GM12878 (cell line): ENCODE measurements around the gene OTULINL. TPM values are rescaled to one million over a fixed set of nuclear protein-coding genes. Genes with fewer than 3 reads are reported as not detected.

Experiments
- ATAC-seq: fragments of 200-7000 bp; cut with Tn5 transposase; 3 replicates; pipeline ENCODE4 v1.9.1; 2020; ENCODE audit warnings: mild to moderate bottlenecking, moderate library complexity
- BruUV-seq: library from RNA; stranded (reverse); fragments of 400-500 nt; replicated peaks from 2 replicates; lab custom pipeline; 2021; lab: Mats Ljungman, UMichigan
- CTCF ChIA-PET: fragments of 300-600 bp; sonication (Branson Sonifier 250); formaldehyde crosslinking; extraction: SDS; loops from one replicate; lab custom pipeline; 2021; ENCODE audit warnings: inconsistent platforms; lab: Yijun Ruan, JAX
- POLR2A ChIA-PET: fragments of 350-600 bp; formaldehyde crosslinking; extraction: SDS; loops from one replicate; lab custom pipeline; 2021; ENCODE audit warnings: inconsistent platforms; lab: Charles Lee
- RAD21 ChIA-PET: fragments of 300-600 bp; sonication (Branson Sonifier 250); formaldehyde crosslinking; loops from one replicate; lab custom pipeline; 2023; ENCODE audit warnings: antibody characterized with exemption; ENCODE audit not compliant: unreplicated experiment; lab: Charles Lee
- SMC1A ChIA-PET: fragments of 300-600 bp; sonication (Branson Sonifier 250); formaldehyde crosslinking; loops from one replicate; lab custom pipeline; 2023; ENCODE audit not compliant: unreplicated experiment, uncharacterized antibody; lab: Charles Lee
- DNase-seq: peaks from one replicate; pipeline ENCODE4 v3.0.0-alpha.2; 2011; ENCODE audit warnings: low read depth, low spot score
- FAIRE-seq: peaks from 3 replicates; lab custom pipeline; 2011; peaks lifted over from hg19 to GRCh38; lab: Jason Lieb, UNC
- H2AFZ ChIP-seq: 2 replicates; pipeline ENCODE4 v1.6.0; 2011; ENCODE audit warnings: low read depth, low read length, control low read depth; ENCODE audit not compliant: control insufficient read depth
- H3K27ac ChIP-seq: 2 replicates; pipeline ENCODE4 v1.5.1; 2011; ENCODE audit warnings: control low read depth; ENCODE audit not compliant: control insufficient read depth, insufficient read depth
- H3K27me3 ChIP-seq, 2 experiments: replicated peaks in 1 of 2; 2 replicates each; pipeline versions ENCODE4 v1.6.0 to v1.6.1; 2011; ENCODE audit warnings: low read length in 1 of 2; ENCODE audit not compliant: control insufficient read depth in 2 of 2, insufficient read depth in 2 of 2
- H3K36me3 ChIP-seq, 2 experiments: 2 replicates each; pipeline ENCODE4 v1.5.1; 2011; ENCODE audit warnings: low read length in 1 of 2; ENCODE audit not compliant: control insufficient read depth in 2 of 2, insufficient read depth in 2 of 2
- H3K4me1 ChIP-seq: 2 replicates; pipeline ENCODE4 v1.6.1; 2011; ENCODE audit warnings: mild to moderate bottlenecking, low read length, moderate library complexity, mixed read lengths; ENCODE audit not compliant: control insufficient read depth, insufficient read depth
- H3K4me2 ChIP-seq: 2 replicates; pipeline ENCODE4 v1.6.0; 2011; ENCODE audit warnings: control low read depth; ENCODE audit not compliant: control insufficient read depth, insufficient read depth
- H3K4me3 ChIP-seq: fragments of 200-600 bp; sonication (generic); 2 replicates; pipeline ENCODE4 v1.5.1; 2016
- H3K79me2 ChIP-seq: 2 replicates; pipeline ENCODE4 v1.6.0; 2011; ENCODE audit warnings: low read length; ENCODE audit not compliant: control insufficient read depth, insufficient read depth
- H3K9ac ChIP-seq: 2 replicates; pipeline ENCODE4 v1.8.0; 2011; ENCODE audit warnings: low read length, control low read depth, mixed read lengths; ENCODE audit not compliant: control insufficient read depth, insufficient read depth
- H3K9me3 ChIP-seq: replicated peaks from 3 replicates; pipeline ENCODE4 v1.5.1; 2011; ENCODE audit warnings: mild to moderate bottlenecking, low read length; ENCODE audit not compliant: control insufficient read depth, insufficient read depth
- H4K20me1 ChIP-seq: 2 replicates; pipeline ENCODE4 v1.6.0; 2011; ENCODE audit not compliant: control insufficient read depth, insufficient read depth
- BRCA1 ChIP-seq: IDR thresholded peaks from 2 replicates; pipeline ENCODE4 v1.6.1; 2011; ENCODE audit warnings: low read depth, low read length, improper control_type of control experiment
- CHD4 ChIP-seq: fragments of 200-600 bp; sonication (generic); IDR thresholded peaks from 2 replicates; pipeline ENCODE4 v1.6.1; 2016; ENCODE audit warnings: mild to moderate bottlenecking
- DPF2 ChIP-seq: fragments of 450-650 bp; IDR thresholded peaks from 2 replicates; pipeline ENCODE4 v1.6.1; 2017; ENCODE audit warnings: mild to moderate bottlenecking
- E2F4 ChIP-seq: IDR thresholded peaks from 2 replicates; pipeline ENCODE4 v1.6.1; 2012; ENCODE audit warnings: low read depth, low read length, improper control_type of control experiment
- GATAD2B ChIP-seq: fragments of 450-650 bp; conservative IDR thresholded peaks from 2 replicates; pipeline ENCODE4 v1.6.1; 2017; ENCODE audit warnings: low read depth, mild to moderate bottlenecking, moderate library complexity
- IKZF2 ChIP-seq, 2 experiments: fragments of 450-650 bp; IDR thresholded peaks; 2 replicates each; pipeline ENCODE4 v1.6.1; 2017; ENCODE audit warnings: mild to moderate bottlenecking in 2 of 2, moderate library complexity in 2 of 2
- JUND ChIP-seq: IDR thresholded peaks from 2 replicates; pipeline ENCODE4 v1.6.1; 2012; ENCODE audit warnings: low read depth, mild to moderate bottlenecking, low read length, improper control_type of control experiment, moderate library complexity
- MXI1 ChIP-seq: fragments of 150-350 bp; IDR thresholded peaks from 2 replicates; pipeline ENCODE4 v1.6.1; 2011; ENCODE audit warnings: low read depth, mild to moderate bottlenecking, inconsistent platforms, low read length, improper control_type of control experiment
- POLR2A ChIP-seq: IDR thresholded peaks from 2 replicates; pipeline ENCODE4 v1.6.1; 2011; ENCODE audit warnings: low read depth, mild to moderate bottlenecking, low read length
- RFX5 ChIP-seq: IDR thresholded peaks from 2 replicates; pipeline ENCODE4 v1.6.1; 2011; ENCODE audit warnings: low read depth, low read length, improper control_type of control experiment
- TCF12 ChIP-seq: IDR thresholded peaks from 2 replicates; pipeline ENCODE4 v1.6.1; 2011; ENCODE audit warnings: low read depth, mild to moderate bottlenecking, low read length
- ZNF687 ChIP-seq: fragments of 450-650 bp; IDR thresholded peaks from 2 replicates; pipeline ENCODE4 v1.6.1; 2017; ENCODE audit warnings: mild to moderate bottlenecking, moderate library complexity
- WGBS: methylation state at CpG from one replicate; pipeline ENCODE4 v1.1.6; 2016; ENCODE audit warnings: low lambda C conversion rate; ENCODE audit not compliant: insufficient replicate concordance, insufficient coverage; ENCODE audit errors: missing lambda C conversion rate; 5-methylcytosine and 5-hydroxymethylcytosine counted together
- in situ Hi-C: fragments of 300-500 bp; cut with MboI; formaldehyde crosslinking; loops from 9 replicates; pipeline ENCODE4 v1.14.3; 2018; ENCODE audit warnings: mixed read lengths
- intact Hi-C: fragments of 100-400 bp; cut with micrococcal nuclease; formaldehyde crosslinking; loops from one replicate; pipeline ENCODE4 v1.14.2; 2022; ENCODE audit not compliant: unreplicated experiment
- polyA plus RNA-seq, 11 experiments: library from polyadenylated mRNA; depleted of rRNA in 4 of 11; unstranded in 6 of 11; stranded (reverse) in 5 of 11; fragments of >200 nt; fragmentation: Nextera tagmentation in 4 of 11; fragmentation: Illumina TruSeq in 1 of 11; extraction: Ambion mirVana in 4 of 11; extraction: Trizol in 1 of 11; gene quantifications; 1 replicate in 1 of 11; 2 replicates in 10 of 11; pipeline versions ENCODE4 v1.2.1 to v1.2.3, GENCODE V29; 2011 to 2016; ENCODE audit warnings: inconsistent platforms in 2 of 11, missing spikeins in 2 of 11, low read depth in 1 of 11
- total RNA-seq, 4 experiments: library from RNA; depleted of rRNA in 3 of 4; stranded (reverse); fragments of >200 nt in 3 of 4; fragmentation: Illumina TruSeq in 1 of 4; extraction: Trizol in 1 of 4; gene quantifications; 2 replicates each; pipeline versions ENCODE4 v1.2.1 to v1.2.3, GENCODE V29; 2013 to 2021

The OTULINL gene
- total and polyA plus RNA-seq, 10 of the 15 experiments (the other 5 are each of a cell fraction or from before 2014, with no cell fraction given): 0.60 to 4.7 (median 1.8) TPM

GRCh38 chr5:14630671-14631070 is 49.1 kb downstream of the OTULINL start:
- ChIA-PET RAD21 (interaction anchor here (0.6 kb wide), 1 partner anchor 9 kb away, joined by 3 read pairs; no protein-coding TSS in a partner anchor), POLR2A (interaction anchor here (0.6 kb wide), 1 partner anchor 300 kb away, joined by 4 read pairs; no protein-coding TSS in a partner anchor), SMC1A (interaction anchor here (1.7 kb wide), 1 partner anchor 18 kb away, joined by 6 read pairs; no protein-coding TSS in a partner anchor), CTCF (no interaction called here)
- no TSS peak for BruUV-seq
- no peaks in the 10 kb centered on the region for H3K27me3 ChIP-seq
- no peaks in the 10 kb centered on the region for H3K36me3 ChIP-seq
- FAIRE-seq (peak; percentile 27), DNase-seq (no peak), ATAC-seq (no peak)
- no peaks in the 10 kb centered on the region for H4K20me1 ChIP-seq
- in situ Hi-C loops (no loop called here), intact Hi-C loops (no loop called here)
- 41% methylated on average over 2 of the region's 2 CpGs for WGBS
- no peak overlapping the region for H2AFZ ChIP-seq
- no peaks in the 10 kb centered on the region for H3K9me3 ChIP-seq
- no peak overlapping the region for H3K4me3 ChIP-seq
- H3K27ac ChIP-seq: no peak overlapping the region
- H3K4me2 ChIP-seq: no peak overlapping the region
- no peak overlapping the region for H3K9ac ChIP-seq
- no peaks in the 10 kb centered on the region for H3K79me2 ChIP-seq
- H3K4me1 ChIP-seq: no peaks in the 10 kb centered on the region
- TF ChIP-seq POLR2A: no peak
- no peak for TF ChIP-seq JUND
- TF ChIP-seq E2F4: no peak
- no peak for TF ChIP-seq MXI1
- TF ChIP-seq ZNF687: no peak
- no peak for TF ChIP-seq RFX5
- TF ChIP-seq BRCA1: no peak
- no peak for TF ChIP-seq CHD4
- no peak for TF ChIP-seq DPF2
- TF ChIP-seq TCF12: no peak
- TF ChIP-seq GATAD2B: no peak
- no peak for TF ChIP-seq IKZF2 (IDR thresholded peaks at IDR 0.05)
- TF ChIP-seq, all 136 proteins: peak for 0
